GM21447 (cell line): ENCODE measurements around the gene KCNK4.

ENCODE experiments used
- ATAC-seq: cut with Tn5 transposase; IDR thresholded peaks from one replicate; pipeline ENCODE4 v1.9.1; 2021; ENCODE audit not compliant: unreplicated experiment

The KCNK4 gene

DNA sequence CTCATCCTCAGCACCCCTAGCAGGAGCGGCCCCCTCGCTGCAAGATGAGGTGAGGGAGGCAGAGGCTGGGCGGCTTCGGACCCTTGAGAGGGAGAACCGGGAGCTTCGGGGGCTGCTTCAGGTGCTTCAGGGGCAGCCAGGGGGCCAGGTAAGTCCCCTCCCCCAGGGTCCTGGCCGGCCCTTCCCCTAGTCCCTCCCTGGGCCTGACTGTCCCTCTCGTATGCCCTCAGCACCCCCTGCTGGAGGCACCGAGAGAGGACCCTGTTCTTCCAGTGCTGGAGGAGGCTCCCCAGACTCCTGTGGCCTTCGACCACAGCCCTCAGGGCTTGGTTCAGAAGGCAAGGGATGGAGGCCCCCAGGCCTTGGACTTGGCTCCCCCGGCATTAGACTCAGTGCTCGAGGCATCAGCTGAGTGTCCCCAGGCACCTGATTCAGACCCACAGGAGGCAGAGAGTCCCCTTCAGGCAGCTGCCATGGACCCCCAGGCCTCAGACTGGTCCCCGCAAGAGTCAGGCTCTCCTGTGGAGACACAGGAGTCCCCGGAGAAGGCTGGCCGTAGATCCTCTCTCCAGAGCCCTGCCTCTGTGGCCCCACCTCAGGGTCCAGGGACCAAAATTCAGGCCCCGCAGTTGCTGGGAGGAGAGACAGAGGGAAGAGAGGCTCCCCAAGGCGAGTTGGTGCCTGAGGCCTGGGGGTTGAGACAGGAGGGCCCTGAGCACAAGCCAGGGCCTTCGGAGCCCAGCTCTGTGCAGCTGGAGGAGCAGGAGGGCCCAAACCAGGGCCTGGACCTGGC, 52.9 kb downstream of the KCNK4 start:
- no peak for ATAC-seq

DNA sequence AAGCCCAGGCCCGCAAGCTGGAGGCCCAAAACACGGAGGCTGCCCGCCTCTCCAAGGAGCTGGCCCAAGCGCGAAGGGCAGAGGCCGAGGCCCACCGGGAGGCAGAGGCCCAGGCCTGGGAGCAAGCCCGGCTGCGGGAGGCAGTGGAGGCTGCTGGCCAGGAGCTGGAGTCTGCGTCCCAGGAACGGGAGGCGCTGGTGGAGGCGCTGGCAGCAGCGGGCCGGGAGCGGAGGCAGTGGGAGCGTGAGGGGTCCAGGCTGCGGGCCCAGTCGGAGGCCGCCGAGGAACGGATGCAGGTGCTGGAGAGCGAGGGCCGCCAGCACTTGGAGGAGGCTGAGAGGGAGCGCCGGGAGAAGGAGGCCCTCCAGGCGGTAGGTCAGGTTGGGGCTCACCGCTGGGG, 53.7 kb downstream of the KCNK4 start:
- ATAC-seq: no peak

DNA sequence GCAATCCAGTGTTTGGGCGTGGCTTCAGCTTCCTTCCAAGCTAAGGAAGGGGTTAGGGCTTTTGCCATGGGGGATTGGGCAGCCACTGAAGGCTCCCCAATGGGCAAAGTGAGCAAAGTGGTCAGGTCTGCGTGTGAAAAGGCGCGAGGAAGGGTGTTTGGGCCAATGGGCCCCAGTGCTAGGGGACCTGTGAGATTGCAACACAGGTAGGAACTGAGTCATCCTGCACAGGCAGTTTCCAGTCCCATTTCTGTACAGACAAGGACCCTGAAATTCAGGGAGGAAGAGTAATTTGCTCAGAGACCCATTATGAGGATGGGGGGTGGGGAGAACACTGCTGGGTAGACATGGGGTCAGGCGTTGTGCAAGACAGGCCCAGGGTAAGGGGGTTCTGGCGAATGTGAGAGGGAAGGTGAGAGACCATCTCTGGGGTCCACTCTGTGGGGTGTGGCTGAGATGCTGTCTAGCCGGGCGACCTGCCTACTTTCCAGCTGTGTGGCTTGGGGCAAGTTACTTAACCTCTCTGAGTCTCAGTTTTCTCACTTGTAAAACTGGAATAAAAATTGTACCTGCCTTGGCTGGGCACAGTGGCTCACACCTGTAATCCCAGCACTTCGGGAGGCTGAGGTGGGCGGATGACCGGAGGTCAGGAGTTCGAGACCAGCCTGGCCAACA, 56.2 kb downstream of the KCNK4 start:
- ATAC-seq: no peak

DNA sequence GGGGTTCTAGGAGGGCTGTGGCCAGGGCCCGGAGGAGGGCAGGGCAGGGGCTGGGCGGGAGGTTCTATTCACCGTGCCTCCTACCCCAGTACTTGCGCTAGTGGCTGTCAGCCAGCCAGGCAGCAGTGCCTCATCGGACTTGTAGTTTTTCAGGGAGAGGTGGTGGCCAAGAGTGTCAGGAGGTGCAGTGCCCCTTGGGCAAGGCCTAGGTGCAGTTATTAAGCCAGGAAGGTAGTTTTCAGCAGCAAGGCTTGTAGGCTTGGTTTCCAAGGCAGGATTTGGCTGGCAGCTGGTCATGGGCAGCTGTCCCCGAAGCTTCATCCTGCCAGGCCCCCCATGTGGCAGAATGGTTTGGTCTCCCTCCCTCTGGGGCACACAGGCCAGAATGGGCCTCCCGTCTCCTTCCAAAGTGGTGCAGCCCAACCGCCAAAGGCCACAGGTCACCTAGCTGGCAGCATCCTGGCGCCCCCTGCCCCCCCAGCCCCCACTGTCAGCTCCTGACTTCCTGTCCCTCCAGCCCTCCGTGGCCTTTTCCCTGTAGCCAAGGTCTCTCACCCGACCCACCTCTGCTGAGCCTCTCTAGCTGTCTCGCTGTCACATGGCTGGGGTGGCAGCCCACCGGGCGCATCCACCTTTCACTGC, 57.4 kb downstream of the KCNK4 start:
- no peak for ATAC-seq

- no peak for ATAC-seq
These were observed 57.9 kb downstream of the KCNK4 start for GRCh38 chr11:64349025-64349387.

- no peak for ATAC-seq
These were observed 58.3 kb downstream of the KCNK4 start for GRCh38 chr11:64349404-64349803.
